COLO668 (cell line): ENCODE measurements around the gene ZNF683.

ENCODE experiments used
- DNase-seq: peaks from one replicate; lab custom pipeline; 2025; ENCODE audit not compliant: unreplicated experiment; lab: John Stamatoyannopoulos, UW

The ZNF683 gene

GRCh38 chr1:26359981-26360806, 12.4 kb downstream of the ZNF683 start:
- DNase-seq: no peak

GRCh38 chr1:26358411-26359384, 13.9 kb downstream of the ZNF683 start:
- peak; percentile 45 for DNase-seq

- DNase-seq: no peak
These were observed 15.4 kb downstream of the ZNF683 start for GRCh38 chr1:26357121-26357602.

- no peak for DNase-seq
These were observed 16.4 kb downstream of the ZNF683 start for GRCh38 chr1:26356106-26356505.

- DNase-seq: no peak
These were observed 17.6 kb downstream of the ZNF683 start for GRCh38 chr1:26354972-26355371.

GRCh38 chr1:26353976-26354820, 18.4 kb downstream of the ZNF683 start, which contains the start of gene CRYBG2:
TSS of gene CRYBG2 (minus strand) at chr1:26354130. CDS start at chr1:26346657, 7,473 bp downstream.
- DNase-seq: peak; percentile 46

GRCh38 chr1:26353210-26353859, 19.2 kb downstream of the ZNF683 start:
- DNase-seq: no peak

- DNase-seq: no peak
These were observed 20.2 kb downstream of the ZNF683 start for GRCh38 chr1:26352338-26352679.

- DNase-seq: no peak
These were observed 20.8 kb downstream of the ZNF683 start for GRCh38 chr1:26351590-26352337.

- no peak for DNase-seq
These were observed 21.6 kb downstream of the ZNF683 start for GRCh38 chr1:26350701-26351589.

GRCh38 chr1:26350343-26350700, 22.2 kb downstream of the ZNF683 start:
- no peak for DNase-seq

- no peak for DNase-seq
These were observed 22.7 kb downstream of the ZNF683 start for GRCh38 chr1:26349877-26350244.

- no peak for DNase-seq
These were observed 23.2 kb downstream of the ZNF683 start for GRCh38 chr1:26349188-26349876.

- no peak for DNase-seq
These were observed 26.1 kb downstream of the ZNF683 start for GRCh38 chr1:26346274-26347033.

GRCh38 chr1:26345718-26346117, 26.8 kb downstream of the ZNF683 start:
- DNase-seq: no peak

GRCh38 chr1:26344147-26344920, 28.2 kb downstream of the ZNF683 start:
- no peak for DNase-seq

- DNase-seq: no peak
These were observed 32.5 kb downstream of the ZNF683 start for GRCh38 chr1:26340047-26340481.
